Tibial artery (tissue), 4 donors: Measurements from ENCODE around the gene THPO.

ENCODE experiments used
- DNase-seq, 2 donors: peaks; one replicate each; pipeline ENCODE4 v3.0.0-alpha.2; 2019
- H3K27ac ChIP-seq, 2 donors: fragments of 200-600 bp; sonication (generic) in 1 of 2; 1 replicate in 1 of 2; 2 replicates in 1 of 2; pipeline ENCODE4 v1.5.1; 2018 to 2019; ENCODE audit warnings: mild to moderate bottlenecking in 1 of 2
- H3K27me3 ChIP-seq, 2 donors: fragments of 200-600 bp; sonication (generic) in 1 of 2; one replicate each; pipeline versions ENCODE4 v1.5.1 to v1.6.0; 2016 to 2019
- H3K36me3 ChIP-seq, 3 donors: fragments of 200-600 bp; sonication (generic) in 2 of 3; one replicate each; pipeline ENCODE4 v1.5.1; 2016 to 2019; ENCODE audit warnings: mild to moderate bottlenecking in 2 of 3
- H3K4me1 ChIP-seq, 4 donors: fragments of 200-600 bp; sonication (generic) in 2 of 4; 1 replicate in 3 of 4; 2 replicates in 1 of 4; pipeline ENCODE4 v1.5.1; 2016 to 2019
- H3K4me3 ChIP-seq, 2 donors: fragments of 200-600 bp; sonication (generic) in 1 of 2; 1 replicate in 1 of 2; 2 replicates in 1 of 2; pipeline ENCODE4 v1.5.1; 2018 to 2019; ENCODE audit warnings: mild to moderate bottlenecking in 2 of 2
- H3K9me3 ChIP-seq, 3 donors: fragments of 200-600 bp; sonication (generic) in 1 of 3; one replicate each; pipeline ENCODE4 v1.5.1; 2016 to 2019
- CTCF ChIP-seq, 2 experiments: fragments of 200-600 bp in 1 of 2; fragments of 450-650 bp in 1 of 2; IDR thresholded peaks; one replicate each; pipeline ENCODE4 v1.5.1; 2017 to 2019; ENCODE audit warnings: antibody characterized with exemption in 2 of 2, mild to moderate bottlenecking in 1 of 2, moderate library complexity in 1 of 2
- intact Hi-C: fragments of 100-400 bp; cut with DNase I; formaldehyde crosslinking; loops from one replicate; pipeline ENCODE4 v1.15.0; 2023; ENCODE audit warnings: low total_unique reads

Gene THPO

GRCh38 chr3:184357248-184358123 is 20.5 kb downstream of the THPO start:
- H3K4me1 ChIP-seq: peaks cover 0 to 28% (median 7%) of the 10 kb centered on the region in 4 donors
- intact Hi-C loops: no loop called here
- no peak overlapping the region for H3K27ac ChIP-seq
- H3K27me3 ChIP-seq: no peaks in the 10 kb centered on the region
- no peak for DNase-seq
- H3K36me3 ChIP-seq: peaks cover 0 to 35% (median 7%) of the 10 kb centered on the region in 3 donors
- H3K9me3 ChIP-seq: no peaks in the 10 kb centered on the region
- no peak overlapping the region for H3K4me3 ChIP-seq
- no peak for TF ChIP-seq CTCF (IDR thresholded peaks at IDR 0.05)

- Histone ChIP-seq H3K36me3 (peaks cover 0 to 42% (median 7%) of the 10 kb centered on the region in 3 donors), H3K27me3 (no peaks in the 10 kb centered on the region), H3K4me3 (no peak overlapping the region), H3K4me1 (peaks cover 0 to 21% (median under 1%) of the 10 kb centered on the region in 4 donors), H3K27ac (no peak overlapping the region), H3K9me3 (no peaks in the 10 kb centered on the region)
- no peak for DNase-seq
- no peak for TF ChIP-seq CTCF (IDR thresholded peaks at IDR 0.05)
- intact Hi-C loops: no loop called here
These were observed 22.6 kb downstream of the THPO start for GRCh38 chr3:184355261-184356040.

GRCh38 chr3:184354754-184355153 is 23.3 kb downstream of the THPO start:
- intact Hi-C loops: no loop called here
- H3K9me3 ChIP-seq: no peaks in the 10 kb centered on the region
- H3K27me3 ChIP-seq: no peaks in the 10 kb centered on the region
- DNase-seq: no peak
- peaks cover 0 to 42% (median 7%) of the 10 kb centered on the region in 3 donors for H3K36me3 ChIP-seq
- no peak overlapping the region for H3K4me3 ChIP-seq
- no peak for TF ChIP-seq CTCF (IDR thresholded peaks at IDR 0.05)
- H3K27ac ChIP-seq: no peak overlapping the region
- H3K4me1 ChIP-seq: peaks cover 0 to 14% (median 0%) of the 10 kb centered on the region in 4 donors

GRCh38 chr3:184354121-184354728 is 23.8 kb downstream of the THPO start:
- no peak for DNase-seq
- peak; percentile 52 to 71 for TF ChIP-seq CTCF (IDR thresholded peaks at IDR 0.05)
- intact Hi-C loops: no loop called here
- Histone ChIP-seq H3K9me3 (no peaks in the 10 kb centered on the region), H3K4me3 (no peak overlapping the region), H3K36me3 (peaks cover 0 to 42% (median 7%) of the 10 kb centered on the region in 3 donors), H3K27me3 (no peaks in the 10 kb centered on the region), H3K27ac (no peak overlapping the region), H3K4me1 (peaks cover 0 to 9% (median 0%) of the 10 kb centered on the region in 4 donors)

GRCh38 chr3:184353546-184353941 is 24.5 kb downstream of the THPO start:
- H3K4me3 ChIP-seq: no peak overlapping the region
- no peak for TF ChIP-seq CTCF (IDR thresholded peaks at IDR 0.05)
- H3K27ac ChIP-seq: no peak overlapping the region
- no peak for DNase-seq
- intact Hi-C loops: no loop called here
- peaks cover 0 to 42% (median 7%) of the 10 kb centered on the region in 3 donors for H3K36me3 ChIP-seq
- H3K27me3 ChIP-seq: no peaks in the 10 kb centered on the region
- H3K4me1 ChIP-seq: peaks cover 0 to 9% (median 0%) of the 10 kb centered on the region in 4 donors
- H3K9me3 ChIP-seq: no peaks in the 10 kb centered on the region
